Keratinocyte (primary cell): ENCODE results near the gene ZNF831. TPM values are rescaled to one million over a fixed set of nuclear protein-coding genes. Genes with fewer than 3 reads are reported as not detected.

Source experiments
- DNase-seq: peaks from one replicate; pipeline ENCODE4 v3.0.0-alpha.2; 2011; ENCODE audit warnings: low read depth, missing footprints, low spot score
- FAIRE-seq: peaks from 2 replicates; lab custom pipeline; 2011; peaks lifted over from hg19 to GRCh38; lab: Jason Lieb, UNC
- H2AFZ ChIP-seq: 2 replicates; pipeline ENCODE4 v1.6.0; 2012; ENCODE audit warnings: low read length, control low read depth, inconsistent platforms; ENCODE audit not compliant: control insufficient read depth
- H3K27ac ChIP-seq: 2 replicates; pipeline ENCODE4 v1.5.1; 2011; ENCODE audit warnings: low read length; ENCODE audit not compliant: control insufficient read depth, insufficient read depth
- H3K27me3 ChIP-seq: 3 replicates; pipeline ENCODE4 v1.6.0; 2011; ENCODE audit warnings: low read length; ENCODE audit not compliant: control insufficient read depth, insufficient read depth; ENCODE audit errors: extremely low read depth
- H3K36me3 ChIP-seq, 2 experiments: 2 replicates in 1 of 2; 3 replicates in 1 of 2; pipeline ENCODE4 v1.5.1; 2011; ENCODE audit warnings: low read length in 2 of 2, mild to moderate bottlenecking in 1 of 2; ENCODE audit not compliant: control insufficient read depth in 2 of 2, insufficient read depth in 2 of 2; ENCODE audit errors: extremely low read depth in 1 of 2
- H3K4me1 ChIP-seq: 3 replicates; pipeline ENCODE4 v1.5.1; 2011; ENCODE audit warnings: low read length; ENCODE audit not compliant: control insufficient read depth, insufficient read depth; ENCODE audit errors: extremely low read depth
- H3K4me2 ChIP-seq: 3 replicates; pipeline ENCODE4 v1.6.0; 2011; ENCODE audit warnings: low read depth, low read length; ENCODE audit not compliant: control insufficient read depth, insufficient read depth; ENCODE audit errors: extremely low read depth
- H3K4me3 ChIP-seq, 3 experiments: fragments of 200-600 bp in 1 of 3; sonication (generic) in 1 of 3; 2 replicates in 2 of 3; 3 replicates in 1 of 3; pipeline ENCODE4 v1.5.1; 2011 to 2016; ENCODE audit warnings: low read length in 3 of 3, mild to moderate bottlenecking in 3 of 3, control low read depth in 2 of 3, inconsistent platforms in 1 of 3, low read depth in 1 of 3, mixed read lengths in 1 of 3, mixed run types in 1 of 3, moderate library complexity in 1 of 3; ENCODE audit not compliant: control insufficient read depth in 2 of 3, insufficient read depth in 2 of 3; ENCODE audit errors: extremely low read depth in 1 of 3
- H3K79me2 ChIP-seq: 2 replicates; pipeline ENCODE4 v1.6.0; 2012; ENCODE audit warnings: low read length; ENCODE audit not compliant: control insufficient read depth, insufficient read depth
- H3K9ac ChIP-seq: 3 replicates; pipeline ENCODE4 v1.6.0; 2011; ENCODE audit warnings: low read length; ENCODE audit not compliant: control insufficient read depth, insufficient read depth; ENCODE audit errors: extremely low read depth
- H3K9me1 ChIP-seq: 3 replicates; pipeline ENCODE4 v1.6.0; 2011; ENCODE audit warnings: low read length; ENCODE audit not compliant: control insufficient read depth, insufficient read depth; ENCODE audit errors: extremely low read depth
- H3K9me3 ChIP-seq: 2 replicates; pipeline ENCODE4 v1.5.1; 2012; ENCODE audit warnings: low read depth, low read length; ENCODE audit not compliant: control insufficient read depth
- H4K20me1 ChIP-seq: 3 replicates; pipeline ENCODE4 v1.6.0; 2011; ENCODE audit warnings: low read length; ENCODE audit not compliant: control insufficient read depth, insufficient read depth; ENCODE audit errors: extremely low read depth
- CTCF ChIP-seq, 3 experiments: IDR thresholded peaks in 1 of 3; conservative IDR thresholded peaks in 1 of 3; optimal IDR thresholded peaks in 1 of 3; 2 replicates in 2 of 3; 3 replicates in 1 of 3; pipeline versions ENCODE3 to v1.5.1; 2011; ENCODE audit warnings: low read length in 3 of 3, mild to moderate bottlenecking in 3 of 3, moderate library complexity in 2 of 3, control low read depth in 1 of 3, inconsistent platforms in 1 of 3; ENCODE audit not compliant: insufficient read depth in 2 of 3; ENCODE audit errors: extremely low read depth in 1 of 3
- EZH2 ChIP-seq: IDR thresholded peaks from one replicate; pipeline ENCODE4 v1.6.1; 2012; ENCODE audit warnings: inconsistent platforms, mild to moderate bottlenecking, low read length, moderate library complexity
- dilution Hi-C: fragments of 300-500 bp; cut with MboI; formaldehyde crosslinking; loops from one replicate; pipeline ENCODE4 v1.7.0; 2020; ENCODE audit warnings: low sequenced_read_pairs; ENCODE audit not compliant: extremely low pct_ligation_motif_present
- polyA minus RNA-seq, 3 experiments: library from RNA; depleted of rRNA, polyadenylated mRNA; stranded (reverse); fragments of >200 nt; gene quantifications; 1 replicate in 1 of 3; 2 replicates in 1 of 3; 3 replicates in 1 of 3; pipeline ENCODE4 v1.2.3, GENCODE V29; 2011
- polyA plus RNA-seq, 5 experiments: library from polyadenylated mRNA; depleted of rRNA in 3 of 5; stranded (reverse) in 3 of 5; stranded (forward) in 1 of 5; unstranded in 1 of 5; fragments of >200 nt; gene quantifications; 1 replicate in 1 of 5; 2 replicates in 3 of 5; 3 replicates in 1 of 5; pipeline versions ENCODE4 v1.2.1 to v1.2.3, GENCODE V29; 2011 to 2012; ENCODE audit warnings: missing spikeins in 2 of 5, low read depth in 1 of 5, low replicate concordance in 1 of 5

Gene ZNF831
- polyA plus RNA-seq (not detected in 3 replicates), polyA minus RNA-seq (not detected in 3 replicates)
- polyA plus RNA-seq (2011; ENCODE audit: low read depth) = not detected
- polyA plus RNA-seq (2011; cell fraction: cytosol; rRNA removed) = not detected in 2 replicates
- polyA plus RNA-seq (2011; cell fraction: nucleus; rRNA removed) = not detected in 2 replicates
- polyA plus RNA-seq (2012; ENCODE audit: low replicate concordance) = not detected in 2 replicates
- not detected for polyA minus RNA-seq (2011; cell fraction: cytosol; rRNA and poly(A)+ RNA removed)
- polyA minus RNA-seq (2011; cell fraction: nucleus; rRNA and poly(A)+ RNA removed) = not detected in 2 replicates

- no peak for FAIRE-seq
- TF ChIP-seq EZH2 = no peak
- no peak for TF ChIP-seq CTCF (optimal IDR thresholded peaks at IDR 0.05 in 1 of 3, IDR thresholded peaks at IDR 0.05 in 1 of 3, conservative IDR thresholded peaks at IDR 0.05 in 1 of 3; ENCODE audit: extremely low read depth in 1 of 3, insufficient read depth in 2 of 3, low read length in 3 of 3)
- Histone ChIP-seq H3K79me2 (no peaks in the 10 kb centered on the region), H4K20me1 (no peaks in the 10 kb centered on the region), H3K27me3 (peaks cover 3% of the 10 kb centered on the region), H3K27ac (no peak within 1 kb of the TSS), H3K36me3 (no peaks in the 10 kb centered on the region), H3K4me1 (no peaks in the 10 kb centered on the region), H2AFZ (no peak within 1 kb of the TSS), H3K9ac (no peak within 1 kb of the TSS), H3K4me2 (no peak within 1 kb of the TSS), H3K4me3 (no peak within 1 kb of the TSS), H3K9me3 (no peaks in the 10 kb centered on the region), H3K9me1 (no peaks in the 10 kb centered on the region)
- DNase-seq = no peak
- dilution Hi-C loops = no loop called here
Observed at GRCh38 chr20:59163631-59164530, at the start of gene ZNF831. ZNF831 (plus strand) TSS chr20:59163821; CDS start chr20:59191020, 27,199 bp downstream.

- Histone ChIP-seq H3K36me3 (no peaks in the 10 kb centered on the region), H3K27ac (no peak overlapping the region), H3K79me2 (no peaks in the 10 kb centered on the region), H3K9ac (no peak overlapping the region), H3K4me1 (no peaks in the 10 kb centered on the region), H3K4me2 (no peak overlapping the region), H3K9me1 (no peaks in the 10 kb centered on the region), H3K9me3 (no peaks in the 10 kb centered on the region), H2AFZ (no peak overlapping the region), H3K27me3 (no peaks in the 10 kb centered on the region), H4K20me1 (no peaks in the 10 kb centered on the region), H3K4me3 (no peak overlapping the region)
- DNase-seq = no peak
- TF ChIP-seq CTCF (optimal IDR thresholded peaks at IDR 0.05 in 1 of 3, IDR thresholded peaks at IDR 0.05 in 1 of 3, conservative IDR thresholded peaks at IDR 0.05 in 1 of 3; ENCODE audit: extremely low read depth in 1 of 3, insufficient read depth in 2 of 3, low read length in 3 of 3) (no peak), EZH2 (no peak)
- dilution Hi-C loops = no loop called here
- no peak for FAIRE-seq
Observed at GRCh38 chr20:59117526-59117925, 46.1 kb upstream of the ZNF831 start.
